Activated CD8-positive, alpha-beta T cell treated with anti-CD3 and anti-CD28 coated beads for 36 hours (primary cell): ENCODE measurements around the gene FGF6. TPM values are rescaled to one million over a fixed set of nuclear protein-coding genes. Genes with fewer than 3 reads are reported as not detected.

Experiments used
- ATAC-seq: fragments of 200-7000 bp; cut with Tn5 transposase; one replicate; pipeline ENCODE4 v1.10.0; 2021; ENCODE audit warnings: mild to moderate bottlenecking, moderate library complexity
- CTCF ChIA-PET: fragments of 350-600 bp; sonication (Branson Sonifier 250); formaldehyde crosslinking; loops from one replicate; lab custom pipeline; 2021; ENCODE audit warnings: antibody characterized with exemption; lab: Charles Lee
- POLR2A ChIA-PET: fragments of 350-600 bp; sonication (Branson Sonifier 250); formaldehyde crosslinking; loops from one replicate; lab custom pipeline; 2021; ENCODE audit warnings: antibody characterized with exemption; lab: Charles Lee
- DNase-seq: peaks from one replicate; pipeline ENCODE4 v3.0.0-alpha.2; 2020
- H3K27ac Mint-ChIP-seq: one replicate; pipeline ENCODE4 v1.8.0; 2021; ENCODE audit warnings: mild to moderate bottlenecking, mixed read lengths
- H3K27me3 Mint-ChIP-seq: one replicate; pipeline ENCODE4 v1.8.0; 2021; ENCODE audit warnings: mixed read lengths
- H3K36me3 Mint-ChIP-seq: one replicate; pipeline ENCODE4 v1.8.0; 2021; ENCODE audit warnings: low read depth, mixed read lengths
- H3K4me1 Mint-ChIP-seq: one replicate; pipeline ENCODE4 v1.8.0; 2021; ENCODE audit warnings: low read depth, mixed read lengths
- H3K4me3 Mint-ChIP-seq: one replicate; pipeline ENCODE4 v1.8.0; 2021; ENCODE audit warnings: mild to moderate bottlenecking, moderate library complexity, mixed read lengths
- H3K9me3 Mint-ChIP-seq: one replicate; pipeline ENCODE4 v1.8.0; 2021; ENCODE audit warnings: mixed read lengths
- intact Hi-C: fragments of 100-400 bp; cut with micrococcal nuclease; formaldehyde crosslinking; loops from one replicate; pipeline ENCODE4 v1.10.0; 2022
- total RNA-seq, 2 experiments: library from RNA; stranded (reverse); gene quantifications; one replicate each; pipeline ENCODE4 v1.2.3, GENCODE V29; 2021
- TF ChIP-seq, protein P1 (sequence below): fragments of 200-600 bp; IDR thresholded peaks from one replicate; pipeline ENCODE4 v1.8.0; 2022; ENCODE audit warnings: antibody characterized with exemption, mild to moderate bottlenecking

FGF6 gene
- total RNA-seq, 2 experiments from 2014 or later, result not detected

DNA sequence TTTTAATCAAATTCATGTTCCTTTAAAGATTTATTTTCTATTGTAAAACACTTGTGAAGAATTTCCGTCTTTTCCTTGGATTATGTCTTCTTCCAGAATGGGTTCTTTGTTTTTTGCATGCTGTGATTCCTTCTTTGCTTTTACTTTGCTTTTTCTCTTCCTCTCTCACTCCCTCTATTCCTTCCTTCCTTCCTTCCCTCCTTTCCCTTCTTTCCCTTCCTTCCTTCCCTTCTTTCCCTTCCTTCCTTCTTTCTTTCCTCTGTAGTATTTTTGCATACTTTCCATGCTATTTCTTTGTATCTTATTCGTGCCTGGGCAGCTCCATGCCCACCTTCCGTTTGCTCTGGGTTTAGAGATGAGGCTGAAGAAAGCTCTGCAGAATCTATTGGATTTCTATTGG lies 44.5 kb downstream of the FGF6 start:
- no peaks in the 10 kb centered on the region for H3K36me3 Mint-ChIP-seq
- H3K27ac Mint-ChIP-seq, result no peak overlapping the region
- no peak overlapping the region for H3K4me3 Mint-ChIP-seq
- TF ChIP-seq, protein P1, sequence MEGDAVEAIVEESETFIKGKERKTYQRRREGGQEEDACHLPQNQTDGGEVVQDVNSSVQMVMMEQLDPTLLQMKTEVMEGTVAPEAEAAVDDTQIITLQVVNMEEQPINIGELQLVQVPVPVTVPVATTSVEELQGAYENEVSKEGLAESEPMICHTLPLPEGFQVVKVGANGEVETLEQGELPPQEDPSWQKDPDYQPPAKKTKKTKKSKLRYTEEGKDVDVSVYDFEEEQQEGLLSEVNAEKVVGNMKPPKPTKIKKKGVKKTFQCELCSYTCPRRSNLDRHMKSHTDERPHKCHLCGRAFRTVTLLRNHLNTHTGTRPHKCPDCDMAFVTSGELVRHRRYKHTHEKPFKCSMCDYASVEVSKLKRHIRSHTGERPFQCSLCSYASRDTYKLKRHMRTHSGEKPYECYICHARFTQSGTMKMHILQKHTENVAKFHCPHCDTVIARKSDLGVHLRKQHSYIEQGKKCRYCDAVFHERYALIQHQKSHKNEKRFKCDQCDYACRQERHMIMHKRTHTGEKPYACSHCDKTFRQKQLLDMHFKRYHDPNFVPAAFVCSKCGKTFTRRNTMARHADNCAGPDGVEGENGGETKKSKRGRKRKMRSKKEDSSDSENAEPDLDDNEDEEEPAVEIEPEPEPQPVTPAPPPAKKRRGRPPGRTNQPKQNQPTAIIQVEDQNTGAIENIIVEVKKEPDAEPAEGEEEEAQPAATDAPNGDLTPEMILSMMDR, result no peak
- CTCF ChIA-PET, result no interaction called here
- no peaks in the 10 kb centered on the region for H3K4me1 Mint-ChIP-seq
- H3K27me3 Mint-ChIP-seq, result peaks cover 13% of the 10 kb centered on the region
- DNase-seq (no peak), ATAC-seq (no peak)
- POLR2A ChIA-PET, result no interaction called here
- H3K9me3 Mint-ChIP-seq, result no peaks in the 10 kb centered on the region
- intact Hi-C loops, result no loop called here

DNA sequence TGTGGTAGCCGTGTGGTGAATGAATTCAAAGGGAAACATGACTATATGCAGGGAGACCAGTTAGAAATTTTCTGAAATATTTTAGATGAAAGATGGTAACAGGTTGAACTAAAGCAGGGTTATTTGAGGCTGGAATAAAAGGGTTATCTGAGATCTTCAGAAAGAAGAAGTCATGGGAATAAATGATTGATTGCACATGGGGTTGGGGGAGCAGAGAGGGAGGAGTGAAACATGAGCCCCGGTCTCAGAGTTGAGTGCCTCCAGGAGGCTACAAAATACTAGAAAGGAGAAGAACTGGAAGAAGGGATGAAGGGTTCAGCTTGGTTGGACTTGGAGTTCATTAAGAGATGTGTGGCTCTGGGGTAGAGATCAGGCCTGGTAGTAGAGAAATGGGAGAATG lies 49.8 kb downstream of the FGF6 start:
- Mint-ChIP-seq H3K9me3 (no peaks in the 10 kb centered on the region), H3K4me3 (no peak overlapping the region), H3K36me3 (no peaks in the 10 kb centered on the region), H3K27me3 (peaks cover 16% of the 10 kb centered on the region), H3K4me1 (peaks cover 11% of the 10 kb centered on the region), H3K27ac (no peak overlapping the region)
- intact Hi-C loops, result no loop called here
- DNase-seq, result no peak
- ChIA-PET CTCF (interaction anchor here (1.1 kb wide), 1 partner anchor 222 kb away, joined by 3 read pairs; no protein-coding TSS in a partner anchor), POLR2A (no interaction called here)
- no peak for ATAC-seq
- TF ChIP-seq, protein P1, result no peak

DNA sequence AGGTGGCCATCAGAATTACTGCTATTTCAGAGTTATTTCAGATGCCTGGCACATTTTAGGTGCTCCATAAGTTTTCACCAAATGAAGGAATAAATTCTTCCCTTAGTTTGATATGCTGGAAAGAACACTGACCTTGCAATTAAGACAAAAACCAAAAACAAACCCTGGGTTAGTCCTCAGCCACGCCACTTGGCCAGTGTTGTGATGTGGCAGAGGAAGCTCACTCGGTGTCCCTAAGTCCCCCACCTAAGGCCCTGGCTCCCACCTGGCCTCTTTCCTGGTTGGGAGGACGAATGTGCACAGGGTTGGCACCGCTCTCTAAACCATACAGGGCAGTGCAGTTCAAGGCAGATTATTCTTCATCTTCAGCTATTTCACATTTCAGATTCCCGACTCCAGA lies 52.4 kb downstream of the FGF6 start:
- no peak overlapping the region for H3K27ac Mint-ChIP-seq
- TF ChIP-seq, protein P1, result no peak
- CTCF ChIA-PET, result no interaction called here
- peaks cover 11% of the 10 kb centered on the region for H3K4me1 Mint-ChIP-seq
- POLR2A ChIA-PET, result interaction anchor here (0.9 kb wide), 1 partner anchor 115 kb away, joined by 3 read pairs; no protein-coding TSS in a partner anchor
- ATAC-seq (no peak), DNase-seq (no peak)
- H3K27me3 Mint-ChIP-seq, result peaks cover 11% of the 10 kb centered on the region
- no peak overlapping the region for H3K4me3 Mint-ChIP-seq
- H3K9me3 Mint-ChIP-seq, result no peaks in the 10 kb centered on the region
- H3K36me3 Mint-ChIP-seq, result no peaks in the 10 kb centered on the region
- intact Hi-C loops, result no loop called here

- Mint-ChIP-seq H3K36me3 (no peaks in the 10 kb centered on the region), H3K27ac (no peak overlapping the region), H3K4me1 (peaks cover 11% of the 10 kb centered on the region), H3K9me3 (no peaks in the 10 kb centered on the region), H3K4me3 (peak overlapping the region; percentile 11), H3K27me3 (peaks cover 10% of the 10 kb centered on the region)
- ChIA-PET POLR2A (no interaction called here), CTCF (no interaction called here)
- intact Hi-C loops, result no loop called here
- TF ChIP-seq, protein P1, result no peak
- DNase-seq, result peak; percentile 49
- peak; percentile 80 for ATAC-seq
Measured at GRCh38 chr12:4392223-4392742, 53.3 kb downstream of the FGF6 start.

DNA sequence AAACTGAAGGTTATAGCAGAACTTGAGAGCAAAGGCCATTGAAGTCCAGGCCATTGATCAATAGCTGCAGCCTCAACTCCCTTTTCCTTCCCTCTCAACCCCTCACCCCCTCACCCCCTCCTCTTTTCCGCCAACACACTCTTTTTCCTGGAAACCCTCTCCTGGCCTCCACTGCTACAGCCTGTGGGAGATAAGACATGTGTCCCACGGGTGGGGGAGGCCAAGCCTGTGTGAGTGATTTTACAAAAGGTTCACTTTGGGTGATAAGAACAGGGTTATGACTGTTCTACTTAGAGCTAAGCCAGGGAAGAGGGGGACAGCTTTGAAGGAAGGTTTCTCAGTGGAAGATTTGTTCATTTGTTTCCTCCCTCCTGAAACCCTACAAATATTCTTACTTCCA lies 57.0 kb downstream of the FGF6 start:
- intact Hi-C loops, result no loop called here
- DNase-seq (no peak), ATAC-seq (no peak)
- Mint-ChIP-seq H3K36me3 (no peaks in the 10 kb centered on the region), H3K27ac (no peak overlapping the region), H3K9me3 (no peaks in the 10 kb centered on the region), H3K27me3 (peaks cover 8% of the 10 kb centered on the region), H3K4me3 (no peak overlapping the region), H3K4me1 (peaks cover 11% of the 10 kb centered on the region)
- ChIA-PET POLR2A (no interaction called here), CTCF (interaction anchor here (0.9 kb wide), 1 partner anchor 376 kb away, joined by 3 read pairs; no protein-coding TSS in a partner anchor)
- TF ChIP-seq, protein P1, result no peak
